Measurements from ENCODE around the gene UBXN7. TPM values are rescaled to one million over a fixed set of nuclear protein-coding genes. Genes with fewer than 3 reads are reported as not detected.
A peak's percentile ranks its signal among the peaks of the same experiment; 100 is the strongest.

The UBXN7 gene
- total and polyA plus RNA-seq, 9 of the 15 experiments (the other 6 are each of a cell fraction or from before 2014, with no cell fraction given): 3.5 to 44.6 (median 13.4) TPM

- TF ChIP-seq HNRNPK (IDR thresholded peaks at IDR 0.05; ENCODE audit: low read depth, low read length, poor library complexity, severe bottlenecking) (peak; percentile 22), FOXK2 (conservative IDR thresholded peaks at IDR 0.05 in 1 of 2, IDR thresholded peaks at IDR 0.05 in 1 of 2; ENCODE audit: low read depth in 2 of 2) (0 out of 4 replicates have a peak, but pooled peaks of 1 of the 2 experiments have one; percentile 17), ADNP (tag; IDR thresholded peaks at IDR 0.05) (no peak), ATF3 (IDR thresholded peaks at IDR 0.05) (no peak), ATF3 (CRISPR knock-in tag; conservative IDR thresholded peaks at IDR 0.05) (no peak), ZNF431 (CRISPR knock-in tag; IDR thresholded peaks at IDR 0.05) (no peak), THRB (CRISPR knock-in tag; conservative IDR thresholded peaks at IDR 0.05) (peak; percentile 79), TEAD2 (tag; IDR thresholded peaks at IDR 0.05) (0 out of 2 replicates have a peak, but pooled peaks have one; percentile 34), CREB3 (tag; conservative IDR thresholded peaks at IDR 0.05; ENCODE audit: low read depth) (no peak), ETV1 (tag; conservative IDR thresholded peaks at IDR 0.05; ENCODE audit: low read depth) (0 out of 2 replicates have a peak, but pooled peaks have one; percentile 20), STAT5B (CRISPR knock-in tag; IDR thresholded peaks at IDR 0.05) (no peak), ZNF324 (CRISPR knock-in tag; IDR thresholded peaks at IDR 0.05) (no peak), ZNF592 (IDR thresholded peaks at IDR 0.05) (peak; percentile 64; the same call in 1 of the 2 replicates)
Observed at GRCh38 chr3:196444500-196444894, 12.3 kb upstream of the UBXN7 start (continued).

Measured in K562 (cell line).